Sciatic nerve (tissue), 2 donors: ENCODE data around the gene IQSEC1. TPM values are rescaled to one million over a fixed set of nuclear protein-coding genes. Genes with fewer than 3 reads are reported as not detected.

Source experiments
- ATAC-seq: fragments of 200-7000 bp; cut with Tn5 transposase; one replicate; pipeline ENCODE4 v1.9.1; 2020; ENCODE audit warnings: mild to moderate bottlenecking, moderate library complexity
- DNase-seq: peaks from one replicate; pipeline ENCODE4 v3.0.0-alpha.2; 2020; ENCODE audit warnings: low spot score
- intact Hi-C: fragments of 100-400 bp; cut with DNase I; formaldehyde crosslinking; loops from one replicate; pipeline ENCODE4 v1.14.2; 2022
- total RNA-seq: library from RNA; stranded (reverse); fragmentation: NEBNext Ultra II Directional; extraction: Animal tissue kit (Norgen Biotek cat#: 25700); gene quantifications from one replicate; pipeline ENCODE4 v1.2.1, GENCODE V29; 2021
- donor health status: DM: no; HTN: no; CAD: no.
- donor health status: DM: no; HTN: no; CAD: no.

Gene IQSEC1
- total RNA-seq, 1 donor from 2014 or later, result 77.5 TPM

GRCh38 chr3:12900885-12901411 lies 172.3 kb downstream of the IQSEC1 start:
- ATAC-seq (no peak), DNase-seq (no peak)
- intact Hi-C loops, result loop anchor here (10.0 kb wide), 1 partner anchor 74 kb away; no protein-coding TSS in a partner anchor

- DNase-seq (no peak), ATAC-seq (no peak)
- intact Hi-C loops, result no loop called here
These were observed 174.1 kb downstream of the IQSEC1 start for GRCh38 chr3:12898965-12899755.

- DNase-seq (no peak), ATAC-seq (no peak)
- intact Hi-C loops, result no loop called here
These were observed 174.8 kb downstream of the IQSEC1 start for GRCh38 chr3:12898290-12898964.

GRCh38 chr3:12897381-12898289 lies 175.6 kb downstream of the IQSEC1 start:
- no peak for DNase-seq
- no peak for ATAC-seq
- intact Hi-C loops, result no loop called here

GRCh38 chr3:12896063-12896985 lies 176.9 kb downstream of the IQSEC1 start:
- intact Hi-C loops, result no loop called here
- DNase-seq (no peak), ATAC-seq (peak; percentile 48)

- ATAC-seq, result peak; percentile 36
- no peak for DNase-seq
- intact Hi-C loops, result no loop called here
These were observed 177.7 kb downstream of the IQSEC1 start for GRCh38 chr3:12895391-12896062.

- ATAC-seq, result no peak
- intact Hi-C loops, result no loop called here
- DNase-seq, result no peak
These were observed 178.6 kb downstream of the IQSEC1 start for GRCh38 chr3:12894629-12895028.

- DNase-seq (no peak), ATAC-seq (no peak)
- intact Hi-C loops, result no loop called here
These were observed 179.4 kb downstream of the IQSEC1 start for GRCh38 chr3:12893852-12894251.

GRCh38 chr3:12893247-12893646 lies 180.0 kb downstream of the IQSEC1 start:
- intact Hi-C loops, result no loop called here
- ATAC-seq (no peak), DNase-seq (no peak)

- ATAC-seq (no peak), DNase-seq (no peak)
- intact Hi-C loops, result no loop called here
These were observed 180.4 kb downstream of the IQSEC1 start for GRCh38 chr3:12892840-12893189.

- DNase-seq, result no peak
- intact Hi-C loops, result no loop called here
- peak; percentile 40 for ATAC-seq
These were observed 181.0 kb downstream of the IQSEC1 start for GRCh38 chr3:12891985-12892839.

GRCh38 chr3:12891391-12891984 lies 181.7 kb downstream of the IQSEC1 start:
- no peak for DNase-seq
- no peak for ATAC-seq
- intact Hi-C loops, result no loop called here

- DNase-seq, result no peak
- no peak for ATAC-seq
- intact Hi-C loops, result no loop called here
These were observed 182.4 kb downstream of the IQSEC1 start for GRCh38 chr3:12890610-12891390.

GRCh38 chr3:12886736-12887135 lies 186.5 kb downstream of the IQSEC1 start:
- intact Hi-C loops, result no loop called here
- ATAC-seq, result peak; percentile 20

GRCh38 chr3:12886106-12886679 lies 187.0 kb downstream of the IQSEC1 start:
- intact Hi-C loops, result no loop called here
- ATAC-seq (no peak), DNase-seq (no peak)

More at GRCh38 chr3:12886736-12887135, 186.5 kb downstream of the IQSEC1 start:
- DNase-seq, result no peak

- DNase-seq (no peak), ATAC-seq (no peak)
- intact Hi-C loops, result no loop called here
These were observed 187.7 kb downstream of the IQSEC1 start for GRCh38 chr3:12885583-12885930.
